ENCODE measurements around the gene ETS1. TPM values are rescaled to one million over a fixed set of nuclear protein-coding genes. Genes with fewer than 3 reads are reported as not detected.

ETS1 gene
- total RNA-seq, 1 donor, result 95.0 TPM

DNA sequence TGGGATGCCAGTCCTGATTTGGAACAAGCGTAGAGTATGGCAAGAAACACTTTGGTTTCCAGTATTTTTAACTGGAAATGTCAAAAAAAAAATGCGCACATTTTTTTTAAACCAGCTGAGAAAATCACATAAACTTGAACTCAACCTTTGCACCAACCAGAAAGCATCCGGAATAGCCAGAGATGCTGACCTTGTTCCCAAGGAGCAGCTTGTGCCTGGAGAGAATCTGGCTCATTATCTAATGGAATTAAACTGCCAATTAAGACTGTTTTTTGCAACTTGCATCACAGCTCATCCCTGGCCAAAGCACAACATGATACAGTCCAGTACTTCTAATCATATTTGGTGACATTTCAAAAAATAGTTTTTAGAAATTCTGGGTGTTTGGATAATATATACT is 8.4 kb upstream of the ETS1 start:
- no peak for TF ChIP-seq CTCF (IDR thresholded peaks at IDR 0.05; ENCODE audit: insufficient read depth, low read depth, low read length)
- H3K4me3 ChIP-seq (ENCODE audit: low read depth, low read length), result no peak overlapping the region
- DNase-seq (ENCODE audit: low read depth), result peak; percentile 40

DNA sequence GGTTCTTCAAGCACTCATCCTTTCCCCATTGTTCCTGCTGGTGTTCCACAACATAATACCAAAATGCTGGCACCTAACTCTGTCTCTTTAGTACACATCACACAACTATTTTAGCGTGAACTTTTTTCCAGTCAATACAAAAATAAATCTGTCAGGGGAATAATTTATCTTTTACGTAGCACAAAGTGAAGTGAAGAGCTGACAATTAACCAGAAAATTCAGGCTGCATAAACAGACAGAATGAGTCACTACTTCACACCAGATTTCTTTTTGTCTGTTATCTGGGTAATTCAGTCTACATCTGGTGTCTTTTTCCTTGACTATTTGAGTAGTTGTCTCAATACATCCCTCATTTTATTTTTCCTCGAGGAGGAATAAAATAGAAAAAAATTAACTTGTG is 7.9 kb upstream of the ETS1 start:
- TF ChIP-seq CTCF (IDR thresholded peaks at IDR 0.05; ENCODE audit: insufficient read depth, low read depth, low read length), result no peak
- peak; percentile 66 for DNase-seq (ENCODE audit: low read depth)
- no peak overlapping the region for H3K4me3 ChIP-seq (ENCODE audit: low read depth, low read length)

- TF ChIP-seq CTCF (IDR thresholded peaks at IDR 0.05; ENCODE audit: insufficient read depth, low read depth, low read length), result no peak
- H3K4me3 ChIP-seq (ENCODE audit: low read depth, low read length), result no peak overlapping the region
- DNase-seq (ENCODE audit: low read depth), result no peak
Measured at GRCh38 chr11:128594226-128594625, 6.9 kb upstream of the ETS1 start.

DNA sequence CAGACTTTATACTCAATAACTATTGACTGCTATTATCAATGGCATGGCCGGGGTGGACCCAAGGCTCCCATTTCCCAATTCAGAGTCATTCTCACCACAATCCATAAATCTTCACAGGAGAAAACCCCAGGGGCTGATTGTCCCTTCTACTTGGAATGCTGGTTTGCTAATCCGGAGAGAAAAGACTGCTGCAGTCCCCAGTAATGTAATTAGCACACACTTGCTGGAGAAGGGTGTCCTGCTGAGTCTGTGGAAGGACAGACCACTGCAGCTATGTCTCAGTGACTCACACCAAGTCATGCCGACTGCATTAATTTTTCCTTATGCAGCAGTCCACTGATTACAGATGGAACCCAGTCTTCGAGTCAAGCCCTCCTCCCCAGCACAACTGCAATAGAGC is 5.9 kb upstream of the ETS1 start:
- TF ChIP-seq CTCF (IDR thresholded peaks at IDR 0.05; ENCODE audit: insufficient read depth, low read depth, low read length), result no peak
- no peak overlapping the region for H3K4me3 ChIP-seq (ENCODE audit: low read depth, low read length)
- DNase-seq (ENCODE audit: low read depth), result peak; percentile 22

DNA sequence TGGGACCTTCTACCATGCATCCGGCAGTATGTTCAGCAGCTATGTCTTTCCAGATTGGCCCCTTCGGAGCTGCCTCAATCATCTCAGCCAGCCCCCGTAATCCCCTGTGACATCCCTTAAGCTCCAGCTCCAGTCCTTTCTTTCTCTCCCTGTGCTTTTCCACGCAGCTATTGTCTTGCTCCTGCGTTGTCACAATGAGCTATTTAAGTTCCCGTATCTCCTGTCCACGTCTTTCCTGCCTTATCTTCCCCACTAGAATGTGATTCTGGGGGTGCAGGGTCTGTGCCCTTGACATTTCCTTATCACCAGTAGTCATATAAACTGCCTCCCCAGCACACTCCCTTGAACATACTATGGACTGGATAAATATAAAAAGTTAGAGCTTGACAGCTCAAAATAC is 5.1 kb upstream of the ETS1 start:
- no peak for TF ChIP-seq CTCF (IDR thresholded peaks at IDR 0.05; ENCODE audit: insufficient read depth, low read depth, low read length)
- H3K4me3 ChIP-seq (ENCODE audit: low read depth, low read length), result no peak overlapping the region
- DNase-seq (ENCODE audit: low read depth), result no peak

GRCh38 chr11:128590587-128590986 is 3.2 kb upstream of the ETS1 start:
- no peak for DNase-seq (ENCODE audit: low read depth)
- no peak for TF ChIP-seq CTCF (IDR thresholded peaks at IDR 0.05; ENCODE audit: insufficient read depth, low read depth, low read length)

GRCh38 chr11:128589998-128590397 is 2.6 kb upstream of the ETS1 start:
- TF ChIP-seq CTCF (IDR thresholded peaks at IDR 0.05; ENCODE audit: insufficient read depth, low read depth, low read length), result no peak
- DNase-seq (ENCODE audit: low read depth), result no peak
- no peak overlapping the region for H3K4me3 ChIP-seq (ENCODE audit: low read depth, low read length)

More at GRCh38 chr11:128590587-128590986, 3.2 kb upstream of the ETS1 start:
- H3K4me3 ChIP-seq (ENCODE audit: low read depth, low read length), result no peak overlapping the region

Data from fibroblast of villous mesenchyme (primary cell).